Breast epithelium (tissue), 3 donors: ENCODE data around the gene MSLN.

Experiments
- CTCF ChIP-seq, 3 donors: fragments of 450-650 bp; IDR thresholded peaks; one replicate each; pipeline ENCODE4 v1.5.1; 2016 to 2017; ENCODE audit warnings: antibody characterized with exemption in 3 of 3, mild to moderate bottlenecking in 3 of 3, moderate library complexity in 3 of 3
- POLR2A ChIP-seq: fragments of 450-650 bp; IDR thresholded peaks from one replicate; pipeline ENCODE4 v1.6.1; 2016; ENCODE audit warnings: antibody characterized with exemption, mild to moderate bottlenecking, moderate library complexity

- TF ChIP-seq CTCF (IDR thresholded peaks at IDR 0.05) (no peak), POLR2A (no peak)
Observed at GRCh38 chr16:789191-789850, 28.8 kb downstream of the MSLN start.
